ENCODE results near the gene CREB1. TPM values are rescaled to one million over a fixed set of nuclear protein-coding genes. Genes with fewer than 3 reads are reported as not detected.

Gene CREB1
- total and polyA plus RNA-seq, 9 of the 15 experiments (the other 6 are each of a cell fraction or from before 2014, with no cell fraction given), result 8.9 to 51.3 (median 19.5) TPM

DNA sequence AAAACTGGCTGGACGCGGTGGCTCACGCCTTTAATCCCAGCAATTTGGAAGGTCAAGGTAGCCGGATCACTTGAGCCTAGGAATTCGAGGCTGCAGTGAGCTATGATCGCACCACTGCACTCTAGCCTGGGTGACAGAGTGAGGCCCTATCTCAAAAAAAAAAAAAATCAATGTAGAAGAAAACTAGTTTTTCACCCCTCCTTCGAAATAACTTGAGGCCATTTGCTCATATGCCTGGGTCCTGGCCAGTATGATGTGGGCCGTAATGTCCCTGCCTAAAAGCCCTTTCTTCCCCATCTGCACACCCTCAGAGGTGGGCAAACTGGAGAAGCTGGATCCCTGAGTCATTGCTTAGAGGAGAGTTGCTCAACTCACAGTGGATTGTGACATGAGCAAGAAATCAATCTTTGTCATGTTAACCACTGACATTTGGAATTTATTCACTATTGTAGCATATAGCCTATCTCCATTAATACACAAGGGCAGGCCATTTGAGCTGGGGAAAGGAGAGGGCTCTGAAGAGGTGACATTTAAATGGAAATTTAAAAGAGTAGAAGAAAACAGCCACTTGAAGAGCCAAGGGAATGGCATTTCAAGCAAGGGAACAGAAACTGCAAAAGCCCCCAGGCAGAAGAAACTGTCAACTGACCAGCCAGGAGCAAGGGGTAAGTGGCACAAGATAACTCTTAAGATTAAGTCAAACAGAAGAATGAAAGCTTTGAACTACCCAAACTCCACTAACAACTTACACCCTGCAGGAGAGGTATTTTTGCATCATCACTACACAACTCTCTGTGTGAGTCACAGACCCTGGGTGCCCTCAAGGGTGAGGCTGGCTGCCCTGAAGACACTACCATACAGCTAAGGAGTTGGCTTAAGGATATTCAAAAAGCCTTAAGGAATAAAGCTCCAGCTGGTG, 103.1 kb downstream of the CREB1 start (continued):
- TF ChIP-seq, protein P1, sequence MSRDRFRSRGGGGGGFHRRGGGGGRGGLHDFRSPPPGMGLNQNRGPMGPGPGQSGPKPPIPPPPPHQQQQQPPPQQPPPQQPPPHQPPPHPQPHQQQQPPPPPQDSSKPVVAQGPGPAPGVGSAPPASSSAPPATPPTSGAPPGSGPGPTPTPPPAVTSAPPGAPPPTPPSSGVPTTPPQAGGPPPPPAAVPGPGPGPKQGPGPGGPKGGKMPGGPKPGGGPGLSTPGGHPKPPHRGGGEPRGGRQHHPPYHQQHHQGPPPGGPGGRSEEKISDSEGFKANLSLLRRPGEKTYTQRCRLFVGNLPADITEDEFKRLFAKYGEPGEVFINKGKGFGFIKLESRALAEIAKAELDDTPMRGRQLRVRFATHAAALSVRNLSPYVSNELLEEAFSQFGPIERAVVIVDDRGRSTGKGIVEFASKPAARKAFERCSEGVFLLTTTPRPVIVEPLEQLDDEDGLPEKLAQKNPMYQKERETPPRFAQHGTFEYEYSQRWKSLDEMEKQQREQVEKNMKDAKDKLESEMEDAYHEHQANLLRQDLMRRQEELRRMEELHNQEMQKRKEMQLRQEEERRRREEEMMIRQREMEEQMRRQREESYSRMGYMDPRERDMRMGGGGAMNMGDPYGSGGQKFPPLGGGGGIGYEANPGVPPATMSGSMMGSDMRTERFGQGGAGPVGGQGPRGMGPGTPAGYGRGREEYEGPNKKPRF (IDR thresholded peaks at IDR 0.05; ENCODE audit: low read depth, low read length), result no peak
- TF ChIP-seq SNRNP70 (optimal IDR thresholded peaks at IDR 0.05; ENCODE audit: low read depth, low read length) (no peak), ARNT (IDR thresholded peaks at IDR 0.05) (no peak), NFYB (IDR thresholded peaks at IDR 0.05; ENCODE audit: extremely low read depth, insufficient read length) (no peak), NR2C1 (IDR thresholded peaks at IDR 0.05) (no peak), NR2C1 (tag; IDR thresholded peaks at IDR 0.05) (no peak), CBFB (CRISPR knock-in tag; IDR thresholded peaks at IDR 0.05) (no peak), HNRNPUL1 (IDR thresholded peaks at IDR 0.05; ENCODE audit: low read length) (no peak), HDAC6 (IDR thresholded peaks at IDR 0.05; ENCODE audit: low read depth, low read length) (no peak), SMARCA4 (IDR thresholded peaks at IDR 0.05) (peak; percentile 59; the same call in 1 of the 2 replicates), NCOA1 (IDR thresholded peaks at IDR 0.05; ENCODE audit: low read depth) (no peak), NR2F6 (CRISPR knock-in tag; IDR thresholded peaks at IDR 0.05) (no peak), BCL6 (CRISPR knock-in tag; IDR thresholded peaks at IDR 0.05) (no peak), L3MBTL2 (IDR thresholded peaks at IDR 0.05) (no peak), SMC3 (conservative IDR thresholded peaks at IDR 0.05; ENCODE audit: insufficient read depth, low read depth, low read length) (no peak), PHB (CRISPR knock-in tag; IDR thresholded peaks at IDR 0.05) (no peak), KLF13 (tag; IDR thresholded peaks at IDR 0.05; ENCODE audit: borderline replicate concordance, low read depth) (no peak)
- TF ChIP-seq, protein P2, sequence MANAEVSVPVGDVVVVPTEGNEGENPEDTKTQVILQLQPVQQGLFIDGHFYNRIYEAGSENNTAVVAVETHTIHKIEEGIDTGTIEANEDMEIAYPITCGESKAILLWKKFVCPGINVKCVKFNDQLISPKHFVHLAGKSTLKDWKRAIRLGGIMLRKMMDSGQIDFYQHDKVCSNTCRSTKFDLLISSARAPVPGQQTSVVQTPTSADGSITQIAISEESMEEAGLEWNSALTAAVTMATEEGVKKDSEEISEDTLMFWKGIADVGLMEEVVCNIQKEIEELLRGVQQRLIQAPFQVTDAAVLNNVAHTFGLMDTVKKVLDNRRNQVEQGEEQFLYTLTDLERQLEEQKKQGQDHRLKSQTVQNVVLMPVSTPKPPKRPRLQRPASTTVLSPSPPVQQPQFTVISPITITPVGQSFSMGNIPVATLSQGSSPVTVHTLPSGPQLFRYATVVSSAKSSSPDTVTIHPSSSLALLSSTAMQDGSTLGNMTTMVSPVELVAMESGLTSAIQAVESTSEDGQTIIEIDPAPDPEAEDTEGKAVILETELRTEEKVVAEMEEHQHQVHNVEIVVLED (CRISPR knock-in tag; IDR thresholded peaks at IDR 0.05), result no peak
- TF ChIP-seq, protein P3, sequence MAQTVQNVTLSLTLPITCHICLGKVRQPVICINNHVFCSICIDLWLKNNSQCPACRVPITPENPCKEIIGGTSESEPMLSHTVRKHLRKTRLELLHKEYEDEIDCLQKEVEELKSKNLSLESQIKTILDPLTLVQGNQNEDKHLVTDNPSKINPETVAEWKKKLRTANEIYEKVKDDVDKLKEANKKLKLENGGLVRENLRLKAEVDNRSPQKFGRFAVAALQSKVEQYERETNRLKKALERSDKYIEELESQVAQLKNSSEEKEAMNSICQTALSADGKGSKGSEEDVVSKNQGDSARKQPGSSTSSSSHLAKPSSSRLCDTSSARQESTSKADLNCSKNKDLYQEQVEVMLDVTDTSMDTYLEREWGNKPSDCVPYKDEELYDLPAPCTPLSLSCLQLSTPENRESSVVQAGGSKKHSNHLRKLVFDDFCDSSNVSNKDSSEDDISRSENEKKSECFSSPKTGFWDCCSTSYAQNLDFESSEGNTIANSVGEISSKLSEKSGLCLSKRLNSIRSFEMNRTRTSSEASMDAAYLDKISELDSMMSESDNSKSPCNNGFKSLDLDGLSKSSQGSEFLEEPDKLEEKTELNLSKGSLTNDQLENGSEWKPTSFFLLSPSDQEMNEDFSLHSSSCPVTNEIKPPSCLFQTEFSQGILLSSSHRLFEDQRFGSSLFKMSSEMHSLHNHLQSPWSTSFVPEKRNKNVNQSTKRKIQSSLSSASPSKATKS (CRISPR knock-in tag; IDR thresholded peaks at IDR 0.05), result no peak
- TF ChIP-seq, protein P4, sequence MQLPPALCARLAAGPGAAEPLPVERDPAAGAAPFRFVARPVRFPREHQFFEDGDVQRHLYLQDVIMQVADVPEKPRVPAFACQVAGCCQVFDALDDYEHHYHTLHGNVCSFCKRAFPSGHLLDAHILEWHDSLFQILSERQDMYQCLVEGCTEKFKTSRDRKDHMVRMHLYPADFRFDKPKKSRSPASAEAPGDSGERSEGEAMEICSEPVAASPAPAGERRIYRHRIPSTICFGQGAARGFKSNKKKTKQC (CRISPR knock-in tag; IDR thresholded peaks at IDR 0.05), result no peak
- TF ChIP-seq, protein P5, sequence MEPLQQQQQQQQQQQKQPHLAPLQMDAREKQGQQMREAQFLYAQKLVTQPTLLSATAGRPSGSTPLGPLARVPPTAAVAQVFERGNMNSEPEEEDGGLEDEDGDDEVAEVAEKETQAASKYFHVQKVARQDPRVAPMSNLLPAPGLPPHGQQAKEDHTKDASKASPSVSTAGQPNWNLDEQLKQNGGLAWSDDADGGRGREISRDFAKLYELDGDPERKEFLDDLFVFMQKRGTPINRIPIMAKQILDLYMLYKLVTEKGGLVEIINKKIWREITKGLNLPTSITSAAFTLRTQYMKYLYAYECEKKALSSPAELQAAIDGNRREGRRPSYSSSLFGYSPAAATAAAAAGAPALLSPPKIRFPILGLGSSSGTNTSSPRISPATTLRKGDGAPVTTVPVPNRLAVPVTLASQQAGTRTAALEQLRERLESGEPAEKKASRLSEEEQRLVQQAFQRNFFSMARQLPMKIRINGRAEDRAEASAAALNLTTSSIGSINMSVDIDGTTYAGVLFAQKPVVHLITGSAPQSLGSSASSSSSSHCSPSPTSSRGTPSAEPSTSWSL (CRISPR knock-in tag; IDR thresholded peaks at IDR 0.05; ENCODE audit: borderline replicate concordance), result no peak

Measured in K562 (cell line).